Mesodermal cell (in vitro differentiated cells): ENCODE data around the gene GPR162.
"Not testable (repeated sequence)": the region's sequence is repeated elsewhere in the genome, so short reads cannot be mapped to it uniquely, and the experiment has no call there.

ENCODE experiments used
- H3K27ac ChIP-seq: 2 replicates; pipeline ENCODE4 v1.7.0; 2013; ENCODE audit warnings: mild to moderate bottlenecking, low read depth, low read length, moderate library complexity; ENCODE audit not compliant: severe bottlenecking
- H3K36me3 ChIP-seq: 2 replicates; pipeline ENCODE4 v1.7.1; 2013; ENCODE audit warnings: mild to moderate bottlenecking, low read length, moderate library complexity; ENCODE audit not compliant: control insufficient read depth, insufficient read depth
- H3K4me1 ChIP-seq: one replicate; pipeline ENCODE4 v1.7.1; 2013; ENCODE audit warnings: mild to moderate bottlenecking, low read length; ENCODE audit not compliant: insufficient read depth, control insufficient read depth, poor library complexity, severe bottlenecking
- H3K4me3 ChIP-seq: 2 replicates; pipeline ENCODE4 v1.7.0; 2013; ENCODE audit warnings: low read length, control low read depth, mild to moderate bottlenecking; ENCODE audit not compliant: insufficient read depth, poor library complexity, severe bottlenecking; ENCODE audit errors: extremely low read depth
- H3K9me3 ChIP-seq: 2 replicates; pipeline ENCODE4 v1.7.1; 2013; ENCODE audit warnings: mild to moderate bottlenecking, low read length, moderate library complexity; ENCODE audit not compliant: control insufficient read depth
- WGBS, 2 experiments: methylation state at CpG; one replicate each; pipeline ENCODE4 v1.1.5; 2013; ENCODE audit warnings: missing lambda C conversion rate in 2 of 2; ENCODE audit not compliant: insufficient coverage in 2 of 2; 5-methylcytosine and 5-hydroxymethylcytosine counted together

Gene GPR162

DNA sequence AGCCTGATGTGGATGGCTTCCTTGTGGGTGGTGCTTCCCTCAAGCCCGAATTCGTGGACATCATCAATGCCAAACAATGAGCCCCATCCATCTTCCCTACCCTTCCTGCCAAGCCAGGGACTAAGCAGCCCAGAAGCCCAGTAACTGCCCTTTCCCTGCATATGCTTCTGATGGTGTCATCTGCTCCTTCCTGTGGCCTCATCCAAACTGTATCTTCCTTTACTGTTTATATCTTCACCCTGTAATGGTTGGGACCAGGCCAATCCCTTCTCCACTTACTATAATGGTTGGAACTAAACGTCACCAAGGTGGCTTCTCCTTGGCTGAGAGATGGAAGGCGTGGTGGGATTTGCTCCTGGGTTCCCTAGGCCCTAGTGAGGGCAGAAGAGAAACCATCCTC lies 48.7 kb downstream of the GPR162 start:
- H3K4me3 ChIP-seq, H3K9me3 ChIP-seq, H3K27ac ChIP-seq: not testable (repeated sequence)
- H3K36me3 ChIP-seq, result peaks cover 33% of the 10 kb centered on the region
- peaks cover 21% of the 10 kb centered on the region for H3K4me1 ChIP-seq
- 100% methylated on average over 2 of the region's 4 CpGs; no CpG with 5 or more reads in 1 of the 2 experiments for WGBS, 2 experiments

DNA sequence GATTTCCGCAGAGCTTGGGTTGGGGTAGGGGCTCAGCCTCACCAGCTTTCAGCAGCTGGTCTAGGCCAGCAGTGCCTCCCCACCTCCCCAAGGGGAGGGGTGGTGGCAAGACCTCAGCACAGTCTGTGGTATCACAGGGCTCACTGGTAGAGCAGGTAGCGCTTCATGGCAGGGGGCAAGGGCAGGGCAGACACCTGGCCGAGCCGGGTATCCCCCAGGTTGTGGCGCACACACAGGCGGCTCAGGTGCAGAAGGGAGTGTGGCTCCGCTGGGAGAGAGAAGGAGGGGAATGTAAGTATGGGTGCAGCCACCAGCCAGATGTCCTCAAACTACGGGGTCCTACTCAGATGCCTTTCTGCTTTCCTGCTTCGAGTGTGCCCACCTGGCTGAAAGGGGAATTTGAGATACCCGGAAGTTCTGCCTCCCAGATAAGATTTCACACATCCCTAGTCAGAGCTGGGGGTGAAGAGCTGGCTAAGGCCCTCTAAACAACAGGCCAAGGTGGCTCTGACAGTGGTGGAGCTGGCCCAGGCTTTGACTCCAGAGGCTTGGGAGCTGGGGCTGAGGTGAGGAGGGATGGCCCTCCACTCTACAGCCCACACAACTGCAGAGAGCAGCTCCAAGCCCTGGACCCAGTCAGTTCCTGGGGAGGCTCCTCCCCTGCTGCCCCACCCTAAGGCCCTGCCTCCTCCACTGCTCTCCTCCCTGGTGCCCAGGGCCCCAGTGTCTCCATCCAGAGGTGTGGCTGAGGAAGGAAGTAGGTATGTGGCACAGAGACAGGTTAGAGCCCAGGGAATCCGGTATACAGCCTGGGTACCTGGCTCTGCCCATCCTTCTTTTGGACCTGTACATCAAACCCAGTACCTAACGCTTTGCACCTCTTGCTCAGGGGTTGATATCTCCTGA lies 49.7 kb downstream of the GPR162 start:
- Histone ChIP-seq H3K27ac (no peak overlapping the region), H3K36me3 (peaks cover 34% of the 10 kb centered on the region), H3K4me1 (peaks cover 20% of the 10 kb centered on the region), H3K9me3 (no peaks in the 10 kb centered on the region), H3K4me3 (peak overlapping the region; percentile 74)
- WGBS, 2 experiments, result 92 to 94% methylated on average over 10 to 11 of the region's 12 CpGs

DNA sequence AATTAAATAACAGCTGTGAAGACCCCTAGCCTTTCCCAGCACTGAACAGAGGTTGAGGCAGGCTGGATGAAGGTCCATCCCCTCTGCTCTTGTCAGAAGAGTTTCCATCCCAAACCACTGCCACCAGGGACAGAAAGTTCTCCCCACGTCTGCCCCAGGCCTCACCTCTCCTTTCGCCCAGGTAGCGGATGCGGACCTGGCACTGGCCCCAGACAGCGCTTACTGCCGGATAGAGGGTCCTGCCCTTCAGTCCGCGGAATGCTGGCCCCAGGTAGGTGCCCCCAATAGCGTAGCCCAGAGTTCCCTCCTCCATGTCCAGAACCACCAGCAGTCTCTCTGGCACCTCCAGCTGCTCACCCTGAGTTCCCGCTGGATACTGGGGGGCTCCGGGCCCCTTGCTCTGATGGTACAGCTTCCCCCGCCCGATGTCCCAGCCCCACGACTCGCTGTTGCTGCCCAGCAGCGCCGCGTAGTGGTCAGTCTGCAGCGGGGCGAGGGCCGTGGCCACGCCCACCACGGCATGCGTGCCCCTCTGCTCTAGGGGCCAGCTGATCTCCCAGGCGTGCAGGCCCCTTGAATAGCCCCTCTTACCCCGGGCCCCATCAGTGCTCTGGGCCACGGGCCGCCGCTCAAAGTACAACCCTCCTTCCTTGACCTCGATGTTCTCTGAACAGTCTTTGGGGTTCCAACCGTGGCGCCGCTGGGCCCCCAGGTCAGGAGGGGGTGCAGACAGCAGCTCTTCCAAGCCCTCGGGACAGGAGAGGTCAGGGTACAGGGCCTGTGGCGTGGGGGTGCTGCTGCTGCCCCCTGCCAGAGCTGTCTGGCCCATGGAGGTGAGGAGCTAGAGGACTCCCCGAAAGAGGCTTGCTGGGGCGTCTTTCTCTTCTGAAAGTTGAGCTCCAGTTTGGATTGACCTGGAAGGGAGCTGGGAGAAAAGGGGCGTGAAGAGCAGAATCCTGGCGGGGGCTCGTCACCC lies 50.7 kb downstream of the GPR162 start:
- WGBS, 2 experiments, result 7% methylated on average over 32 to 36 of the region's 40 CpGs
- H3K27ac ChIP-seq, result peak overlapping the region; percentile 72
- peak overlapping the region; percentile 74 for H3K4me3 ChIP-seq
- peaks cover 12% of the 10 kb centered on the region for H3K4me1 ChIP-seq
- H3K36me3 ChIP-seq, result peaks cover 31% of the 10 kb centered on the region
- H3K9me3 ChIP-seq, result no peaks in the 10 kb centered on the region

DNA sequence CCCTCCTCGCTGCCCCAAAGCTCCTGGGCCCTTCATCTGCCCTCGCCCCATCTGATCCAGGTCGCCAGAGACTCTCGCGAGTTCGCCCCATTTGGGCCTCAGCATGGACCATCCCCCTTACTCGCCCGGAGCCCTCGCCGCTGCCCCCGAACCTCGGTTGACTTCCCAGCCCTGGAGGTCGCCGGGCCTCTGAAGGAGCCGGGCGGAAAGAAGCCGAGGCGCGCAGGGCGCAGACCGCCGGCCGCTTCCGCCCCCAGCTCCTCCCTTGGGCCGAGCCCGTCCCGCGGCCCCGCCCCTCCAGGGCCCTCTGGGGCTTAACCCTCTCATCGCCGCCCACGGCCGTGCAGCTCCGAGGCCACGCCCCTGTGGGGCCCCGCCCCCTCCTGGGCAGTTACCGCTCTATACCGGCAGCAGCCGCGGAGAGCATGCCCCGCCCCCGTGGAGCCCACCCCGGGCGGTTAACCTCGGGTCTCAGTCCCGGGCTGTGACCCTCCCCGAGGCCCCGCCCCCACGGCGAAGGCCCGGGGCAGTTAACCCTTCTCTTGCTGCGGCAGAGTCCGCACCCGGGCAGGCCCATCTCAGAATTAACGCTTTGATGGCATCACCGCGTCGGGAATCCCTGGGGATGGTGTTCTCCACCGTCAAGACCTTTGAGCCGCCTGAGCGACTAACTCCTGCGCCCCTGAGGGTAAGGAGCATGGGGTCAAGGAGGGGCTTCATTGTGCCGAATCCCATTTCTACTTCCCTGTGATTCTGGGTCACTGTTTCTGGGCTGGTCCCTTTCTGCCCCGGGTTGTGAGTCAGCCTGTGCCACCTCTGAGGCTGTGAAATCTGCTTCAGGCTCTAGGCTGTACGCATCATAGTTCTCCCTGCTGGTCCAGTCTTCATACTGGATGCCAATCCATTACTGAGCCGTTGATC lies 51.7 kb downstream of the GPR162 start, which contains the start of gene SPSB2:
Gene SPSB2, minus strand, starts transcription at position 210 of the 921 bp plus-strand sequence. CDS start 402 bp downstream, outside the sequence.
- WGBS, 2 experiments, result 0% methylated on average over 51 to 66 of the region's 66 CpGs

DNA sequence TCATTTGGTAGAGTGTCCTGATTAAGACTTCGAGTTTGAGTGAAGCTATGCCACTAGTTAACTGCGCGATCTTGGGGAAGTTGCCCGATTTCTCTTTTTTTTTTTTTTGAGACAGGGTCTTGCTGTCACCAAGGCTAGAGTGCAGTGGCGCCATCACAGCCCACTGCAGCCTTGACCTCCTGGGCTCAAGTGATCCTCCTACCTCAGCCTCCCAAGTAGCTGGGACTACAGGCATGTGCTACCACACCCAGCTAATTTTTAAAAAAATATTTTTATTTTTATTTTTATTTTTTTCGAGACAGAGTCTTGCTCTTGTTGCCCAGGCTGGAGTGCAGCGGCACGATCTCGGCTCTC lies 52.4 kb downstream of the GPR162 start:
- peaks cover 31% of the 10 kb centered on the region for H3K36me3 ChIP-seq
- not testable (repeated sequence) for H3K9me3 ChIP-seq, H3K4me1 ChIP-seq
- 53 to 65% methylated on average over 6 to 7 of the region's 9 CpGs for WGBS, 2 experiments
- peak overlapping the region; percentile 74 for H3K4me3 ChIP-seq
- H3K27ac ChIP-seq, result peak overlapping the region; percentile 69

More for the DNA sequence above, 51.7 kb downstream of the GPR162 start, which contains the start of gene SPSB2:
- Histone ChIP-seq H3K36me3 (peaks cover 31% of the 10 kb centered on the region), H3K27ac (peak within 1 kb of the TSS; percentile 72), H3K4me3 (peak within 1 kb of the TSS; percentile 74), H3K4me1 (peaks cover 12% of the 10 kb centered on the region), H3K9me3 (no peaks in the 10 kb centered on the region)
